ENCODE measurements around the gene POP7. TPM values are rescaled to one million over a fixed set of nuclear protein-coding genes. Genes with fewer than 3 reads are reported as not detected.

Gene POP7
- total RNA-seq, 1 donor from 2014 or later: 82.7 TPM

DNA sequence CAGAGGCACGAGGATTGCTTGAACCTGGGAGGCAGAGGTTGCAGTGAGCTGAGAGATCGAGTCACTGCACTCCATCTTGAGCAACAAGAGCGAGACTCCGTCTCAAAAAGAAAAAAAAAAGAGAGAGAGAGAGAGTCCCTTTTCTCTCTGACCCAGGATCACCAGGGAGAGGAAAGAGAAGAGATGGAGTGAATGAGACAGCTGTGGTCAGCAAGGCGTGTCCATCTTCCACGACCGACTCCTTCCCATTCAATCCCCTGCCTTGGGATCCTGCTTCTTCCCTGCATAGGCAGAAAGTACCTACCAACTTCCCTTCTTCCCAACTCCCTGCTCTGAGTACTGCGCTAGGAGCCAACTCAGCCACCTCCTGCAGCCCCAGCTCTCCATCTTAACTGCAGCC, 22.3 kb downstream of the POP7 start:
- Mint-ChIP-seq H3K4me3 (no peak overlapping the region), H3K9me3 (no peaks in the 10 kb centered on the region), H3K4me1 (ENCODE audit: low read depth) (peaks cover 6% of the 10 kb centered on the region), H3K36me3 (ENCODE audit: low read depth) (no peaks in the 10 kb centered on the region), H3K27ac (no peak overlapping the region), H3K27me3 (ENCODE audit: insufficient read depth) (peaks cover 6% of the 10 kb centered on the region)
- no peak for DNase-seq (ENCODE audit: low spot score)
- intact Hi-C loops (cut with micrococcal nuclease): loop anchor here (5.0 kb wide), 1 partner anchor 251 kb away; the partner anchor contains the start of gene TSC22D4

DNA sequence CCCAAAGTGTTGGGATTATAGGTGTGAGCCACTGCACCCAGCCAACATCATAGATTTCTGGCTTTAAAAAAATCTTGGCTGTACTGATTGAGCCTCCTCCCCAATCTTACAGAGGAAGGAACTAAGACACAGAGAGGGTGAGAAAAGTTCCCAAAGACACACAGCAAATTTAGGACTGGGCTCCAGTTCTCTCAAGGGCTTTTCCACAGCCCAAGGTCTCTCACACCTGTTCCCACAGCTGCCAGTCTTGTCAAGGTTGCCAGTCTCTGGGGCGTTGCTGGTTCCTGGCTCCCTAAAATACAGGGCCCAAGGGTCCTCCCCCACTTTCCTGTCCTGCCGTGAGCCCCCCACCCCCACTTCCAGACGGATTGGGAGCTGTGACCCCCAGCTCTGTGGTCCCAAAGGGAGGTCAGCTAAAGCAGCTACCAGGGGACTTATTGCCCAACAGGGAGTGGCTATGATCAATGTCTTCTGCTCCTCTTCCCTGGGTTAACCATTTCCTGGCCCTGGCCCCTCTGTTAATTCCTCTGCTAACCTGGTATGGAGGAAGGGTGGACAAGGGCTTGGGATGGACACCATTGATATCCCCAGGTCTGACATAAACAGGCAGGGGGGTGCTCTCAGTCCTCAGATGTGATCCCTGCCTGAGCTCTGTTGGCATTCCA, 24.3 kb downstream of the POP7 start:
- Mint-ChIP-seq H3K36me3 (ENCODE audit: low read depth) (no peaks in the 10 kb centered on the region), H3K27ac (no peak overlapping the region), H3K27me3 (ENCODE audit: insufficient read depth) (peaks cover 4% of the 10 kb centered on the region), H3K9me3 (no peaks in the 10 kb centered on the region), H3K4me1 (ENCODE audit: low read depth) (peaks cover 2% of the 10 kb centered on the region), H3K4me3 (no peak overlapping the region)
- intact Hi-C loops (cut with micrococcal nuclease): no loop called here
- no peak for DNase-seq (ENCODE audit: low spot score)

- H3K4me1 Mint-ChIP-seq (ENCODE audit: low read depth): no peaks in the 10 kb centered on the region
- H3K9me3 Mint-ChIP-seq: no peaks in the 10 kb centered on the region
- intact Hi-C loops (cut with micrococcal nuclease): no loop called here
- no peak overlapping the region for H3K27ac Mint-ChIP-seq
- no peak for DNase-seq (ENCODE audit: low spot score)
- no peaks in the 10 kb centered on the region for H3K27me3 Mint-ChIP-seq (ENCODE audit: insufficient read depth)
- no peaks in the 10 kb centered on the region for H3K36me3 Mint-ChIP-seq (ENCODE audit: low read depth)
- H3K4me3 Mint-ChIP-seq: no peak overlapping the region
These were observed 26.2 kb downstream of the POP7 start for GRCh38 chr7:100731937-100732636.

- no peak overlapping the region for H3K27ac Mint-ChIP-seq
- H3K4me1 Mint-ChIP-seq (ENCODE audit: low read depth): no peaks in the 10 kb centered on the region
- DNase-seq (ENCODE audit: low spot score): no peak
- H3K36me3 Mint-ChIP-seq (ENCODE audit: low read depth): no peaks in the 10 kb centered on the region
- H3K4me3 Mint-ChIP-seq: no peak overlapping the region
- no peaks in the 10 kb centered on the region for H3K9me3 Mint-ChIP-seq
- H3K27me3 Mint-ChIP-seq (ENCODE audit: insufficient read depth): peaks cover 3% of the 10 kb centered on the region
- intact Hi-C loops (cut with micrococcal nuclease): no loop called here
These were observed 29.8 kb downstream of the POP7 start for GRCh38 chr7:100735730-100736129.

- Mint-ChIP-seq H3K9me3 (no peaks in the 10 kb centered on the region), H3K36me3 (ENCODE audit: low read depth) (no peaks in the 10 kb centered on the region), H3K27me3 (ENCODE audit: insufficient read depth) (peaks cover 3% of the 10 kb centered on the region), H3K27ac (no peak overlapping the region), H3K4me3 (no peak overlapping the region), H3K4me1 (ENCODE audit: low read depth) (no peaks in the 10 kb centered on the region)
- no peak for DNase-seq (ENCODE audit: low spot score)
- intact Hi-C loops (cut with micrococcal nuclease): no loop called here
These were observed 30.8 kb downstream of the POP7 start for GRCh38 chr7:100736671-100737070.

- DNase-seq (ENCODE audit: low spot score): no peak
- intact Hi-C loops (cut with micrococcal nuclease): no loop called here
- Mint-ChIP-seq H3K36me3 (ENCODE audit: low read depth) (no peaks in the 10 kb centered on the region), H3K9me3 (no peaks in the 10 kb centered on the region), H3K4me3 (no peak overlapping the region), H3K27me3 (ENCODE audit: insufficient read depth) (peaks cover 8% of the 10 kb centered on the region), H3K27ac (no peak overlapping the region), H3K4me1 (ENCODE audit: low read depth) (peaks cover under 1% of the 10 kb centered on the region)
These were observed 34.0 kb downstream of the POP7 start for GRCh38 chr7:100739934-100740333.

GRCh38 chr7:100744605-100745004, 38.7 kb downstream of the POP7 start:
- intact Hi-C loops (cut with micrococcal nuclease): no loop called here
- peaks cover 15% of the 10 kb centered on the region for H3K27me3 Mint-ChIP-seq (ENCODE audit: insufficient read depth)
- DNase-seq (ENCODE audit: low spot score): no peak
- H3K36me3 Mint-ChIP-seq (ENCODE audit: low read depth): no peaks in the 10 kb centered on the region
- peaks cover 5% of the 10 kb centered on the region for H3K4me1 Mint-ChIP-seq (ENCODE audit: low read depth)
- H3K4me3 Mint-ChIP-seq: no peak overlapping the region
- no peak overlapping the region for H3K27ac Mint-ChIP-seq
- no peaks in the 10 kb centered on the region for H3K9me3 Mint-ChIP-seq

- H3K4me3 Mint-ChIP-seq: peak overlapping the region; percentile 80
- H3K9me3 Mint-ChIP-seq: no peaks in the 10 kb centered on the region
- H3K36me3 Mint-ChIP-seq (ENCODE audit: low read depth): no peaks in the 10 kb centered on the region
- peaks cover 15% of the 10 kb centered on the region for H3K27me3 Mint-ChIP-seq (ENCODE audit: insufficient read depth)
- DNase-seq (ENCODE audit: low spot score): peak; percentile 19
- peaks cover 5% of the 10 kb centered on the region for H3K4me1 Mint-ChIP-seq (ENCODE audit: low read depth)
- H3K27ac Mint-ChIP-seq: no peak overlapping the region
- intact Hi-C loops (cut with micrococcal nuclease): no loop called here
These were observed 39.3 kb downstream of the POP7 start for GRCh38 chr7:100745184-100745583.

GRCh38 chr7:100752994-100753393, 47.1 kb downstream of the POP7 start:
- Mint-ChIP-seq H3K4me1 (ENCODE audit: low read depth) (no peaks in the 10 kb centered on the region), H3K9me3 (no peaks in the 10 kb centered on the region), H3K36me3 (ENCODE audit: low read depth) (no peaks in the 10 kb centered on the region), H3K4me3 (no peak overlapping the region), H3K27me3 (ENCODE audit: insufficient read depth) (peaks cover 18% of the 10 kb centered on the region), H3K27ac (no peak overlapping the region)
- intact Hi-C loops (cut with micrococcal nuclease): no loop called here
- DNase-seq (ENCODE audit: low spot score): no peak

DNA sequence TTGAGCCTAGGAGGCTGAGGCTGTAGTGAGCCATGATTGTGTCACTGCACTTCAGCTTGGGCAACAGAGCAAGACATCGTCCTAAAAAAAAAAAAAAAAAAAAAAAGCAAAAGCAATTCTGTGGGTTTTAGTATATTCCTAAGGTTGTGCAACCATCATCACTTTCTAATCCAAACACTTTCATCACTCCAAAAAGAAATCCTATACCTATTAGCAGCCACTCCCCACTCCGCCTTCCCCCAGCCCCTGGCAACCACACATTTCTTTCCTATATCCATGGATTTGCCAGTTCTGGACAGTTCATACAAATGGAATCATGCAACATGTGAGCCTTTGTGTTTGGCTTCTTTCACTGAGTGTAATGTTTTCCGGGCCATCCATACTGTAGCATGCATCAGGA, 47.8 kb downstream of the POP7 start:
- H3K4me1 Mint-ChIP-seq (ENCODE audit: low read depth): no peaks in the 10 kb centered on the region
- H3K27me3 Mint-ChIP-seq (ENCODE audit: insufficient read depth): peaks cover 18% of the 10 kb centered on the region
- DNase-seq (ENCODE audit: low spot score): no peak
- H3K27ac Mint-ChIP-seq: no peak overlapping the region
- no peaks in the 10 kb centered on the region for H3K9me3 Mint-ChIP-seq
- no peaks in the 10 kb centered on the region for H3K36me3 Mint-ChIP-seq (ENCODE audit: low read depth)
- H3K4me3 Mint-ChIP-seq: no peak overlapping the region
- intact Hi-C loops (cut with micrococcal nuclease): no loop called here

Other genes starting within 250 kb of the POP7 start
- 2.8 and 2.9 TPM in 2 replicates for gene SPACDR, start 241.9 kb upstream of the POP7 start, total RNA-seq
- gene TSC22D4, start 226.9 kb upstream of the POP7 start, total RNA-seq: 126 and 134 TPM in 2 replicates
- 0.23 and 0.37 TPM in 2 replicates for gene NYAP1, start 222.2 kb upstream of the POP7 start, total RNA-seq
- gene AGFG2, start 166.9 kb upstream of the POP7 start, total RNA-seq: 113 and 124 TPM in 2 replicates
- 9.1 and 11.2 TPM in 2 replicates for gene SAP25, start 132.2 kb upstream of the POP7 start, total RNA-seq
- 104 and 107 TPM in 2 replicates for gene LRCH4, start 120.0 kb upstream of the POP7 start, total RNA-seq
- gene FBXO24, start 119.8 kb upstream of the POP7 start, total RNA-seq: 0.27 and 0.41 TPM in 2 replicates
- gene PCOLCE, start 103.8 kb upstream of the POP7 start, total RNA-seq: 4.3 and 4.7 TPM in 2 replicates
- 10.3 and 11.5 TPM in 2 replicates for gene MOSPD3, start 93.6 kb upstream of the POP7 start, total RNA-seq
- gene TFR2, start 64.6 kb upstream of the POP7 start, total RNA-seq: 13.8 and 15.0 TPM in 2 replicates
- not detected in 2 replicates for gene ACTL6B, start 49.7 kb upstream of the POP7 start, total RNA-seq
- 218 and 221 TPM in 2 replicates for gene GNB2, start 32.4 kb upstream of the POP7 start, total RNA-seq
- 49.1 and 53.8 TPM in 2 replicates for gene GIGYF1, start 11.9 kb upstream of the POP7 start, total RNA-seq
- gene EPO, start 14.3 kb downstream of the POP7 start, total RNA-seq: not detected in 2 replicates
- gene ZAN, start 27.5 kb downstream of the POP7 start, total RNA-seq: not detected in 2 replicates
- 2.4 and 2.8 TPM in 2 replicates for gene EPHB4, start 121.4 kb downstream of the POP7 start, total RNA-seq
- gene SLC12A9, start 146.6 kb downstream of the POP7 start, total RNA-seq: 46.0 and 47.9 TPM in 2 replicates
- 41.5 and 44.1 TPM in 2 replicates for gene TRIP6, start 161.3 kb downstream of the POP7 start, total RNA-seq
- gene SRRT, start 169.0 kb downstream of the POP7 start, total RNA-seq: 294 and 306 TPM in 2 replicates
- gene UFSP1, start 183.6 kb downstream of the POP7 start, total RNA-seq: 4.1 and 5.5 TPM in 2 replicates
- 0.17 and 0.21 TPM in 2 replicates for gene ACHE, start 189.8 kb downstream of the POP7 start, total RNA-seq
- not detected in 2 replicates for gene MUC3A, start 243.4 kb downstream of the POP7 start, total RNA-seq